Smooth muscle cell (in vitro differentiated cells): ENCODE data around the gene ATP5PD. TPM values are rescaled to one million over a fixed set of nuclear protein-coding genes. Genes with fewer than 3 reads are reported as not detected.
A peak's percentile ranks its signal among the peaks of the same experiment; 100 is the strongest.

ENCODE experiments used
- DNase-seq: peaks from one replicate; lab custom pipeline; 2025; ENCODE audit not compliant: unreplicated experiment; lab: John Stamatoyannopoulos, UW
- H2AFZ ChIP-seq: fragments of 200-600 bp; sonication (generic); 2 replicates; pipeline ENCODE4 v1.6.0; 2016; ENCODE audit warnings: antibody characterized with exemption, low read depth, mild to moderate bottlenecking
- H3F3A ChIP-seq: fragments of 200-600 bp; sonication (generic); 2 replicates; pipeline ENCODE4 v1.6.0; 2017; ENCODE audit warnings: antibody characterized with exemption, low read depth
- H3K27ac ChIP-seq: fragments of 200-600 bp; sonication (generic); 2 replicates; pipeline ENCODE4 v1.5.1; 2016; ENCODE audit warnings: low read depth, mild to moderate bottlenecking
- H3K27me3 ChIP-seq: fragments of 200-600 bp; sonication (generic); 2 replicates; pipeline ENCODE4 v1.6.1; 2016; ENCODE audit warnings: low read depth, mild to moderate bottlenecking
- H3K36me3 ChIP-seq: fragments of 200-600 bp; sonication (generic); 2 replicates; pipeline ENCODE4 v1.5.1; 2016; ENCODE audit warnings: low read depth
- H3K4me1 ChIP-seq: fragments of 200-600 bp; sonication (generic); 2 replicates; pipeline ENCODE4 v1.5.1; 2016; ENCODE audit warnings: low read depth
- H3K4me2 ChIP-seq: fragments of 200-600 bp; sonication (generic); 2 replicates; pipeline ENCODE4 v1.6.0; 2016; ENCODE audit warnings: mild to moderate bottlenecking
- H3K4me3 ChIP-seq: fragments of 200-600 bp; sonication (generic); 2 replicates; pipeline ENCODE4 v1.5.1; 2016; ENCODE audit warnings: mild to moderate bottlenecking
- H3K79me2 ChIP-seq: fragments of 200-600 bp; sonication (generic); 2 replicates; pipeline ENCODE4 v1.6.0; 2016; ENCODE audit warnings: low read depth, mild to moderate bottlenecking
- H3K9ac ChIP-seq: fragments of 200-600 bp; sonication (generic); 2 replicates; pipeline ENCODE4 v1.6.0; 2016; ENCODE audit warnings: low read depth
- H3K9me3 ChIP-seq: fragments of 200-600 bp; sonication (generic); replicated peaks from 2 replicates; pipeline ENCODE4 v1.5.1; 2016; ENCODE audit warnings: low read depth
- H4K20me1 ChIP-seq: fragments of 200-600 bp; sonication (generic); 2 replicates; pipeline ENCODE4 v1.6.0; 2016; ENCODE audit warnings: low read depth
- WGBS: methylation state at CpG from one replicate; pipeline ENCODE4 v1.1.7; 2016; ENCODE audit warnings: low lambda C conversion rate; 5-methylcytosine and 5-hydroxymethylcytosine counted together
- polyA plus RNA-seq: library from polyadenylated mRNA; unstranded; fragments of >200 nt; fragmentation: Nextera tagmentation; extraction: Ambion mirVana; gene quantifications from 2 replicates; pipeline ENCODE4 v1.2.1, GENCODE V29; 2016
- total RNA-seq: library from RNA; depleted of rRNA; stranded (reverse); fragments of >200 nt; gene quantifications from 2 replicates; pipeline ENCODE4 v1.2.3, GENCODE V29; 2014
- TF ChIP-seq, protein P1 (sequence below): fragments of 200-600 bp; sonication (generic); IDR thresholded peaks from 2 replicates; pipeline ENCODE4 v1.5.1; 2017; ENCODE audit warnings: borderline replicate concordance, mild to moderate bottlenecking, antibody characterized with exemption; ENCODE audit not compliant: insufficient read depth, poor library complexity, severe bottlenecking

The ATP5PD gene
- total and polyA plus RNA-seq, 2 experiments from 2014 or later: 309 to 318 TPM

DNA sequence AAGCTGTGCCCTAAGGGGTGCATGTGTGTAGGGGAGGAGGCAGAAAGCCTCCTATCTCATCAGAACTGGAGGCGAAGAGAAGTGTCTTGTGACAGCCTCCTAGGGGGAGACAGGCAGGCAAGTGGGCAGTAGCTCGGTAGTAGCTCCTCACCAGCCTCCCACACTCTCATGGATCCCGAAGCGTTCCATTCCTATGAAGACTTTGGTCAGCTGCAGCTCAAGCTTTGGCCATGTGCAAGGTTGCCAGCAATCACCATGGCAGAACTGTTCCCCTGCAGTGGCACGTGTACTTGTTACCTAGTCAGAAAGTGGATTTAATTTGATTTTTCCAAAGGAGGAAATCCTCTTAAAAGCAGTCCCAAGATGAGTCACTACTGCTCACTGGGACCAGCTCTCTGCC, 27.6 kb downstream of the ATP5PD start:
- Histone ChIP-seq H4K20me1 (no peaks in the 10 kb centered on the region), H3K27me3 (no peaks in the 10 kb centered on the region), H3K27ac (no peak overlapping the region), H3F3A (no peaks in the 10 kb centered on the region), H3K79me2 (peaks cover 6% of the 10 kb centered on the region), H3K36me3 (peaks cover 3% of the 10 kb centered on the region), H3K9me3 (no peaks in the 10 kb centered on the region), H2AFZ (no peak overlapping the region), H3K4me1 (no peaks in the 10 kb centered on the region), H3K4me3 (no peak overlapping the region), H3K9ac (no peak overlapping the region), H3K4me2 (no peak overlapping the region)
- DNase-seq: no peak
- TF ChIP-seq, protein P1, sequence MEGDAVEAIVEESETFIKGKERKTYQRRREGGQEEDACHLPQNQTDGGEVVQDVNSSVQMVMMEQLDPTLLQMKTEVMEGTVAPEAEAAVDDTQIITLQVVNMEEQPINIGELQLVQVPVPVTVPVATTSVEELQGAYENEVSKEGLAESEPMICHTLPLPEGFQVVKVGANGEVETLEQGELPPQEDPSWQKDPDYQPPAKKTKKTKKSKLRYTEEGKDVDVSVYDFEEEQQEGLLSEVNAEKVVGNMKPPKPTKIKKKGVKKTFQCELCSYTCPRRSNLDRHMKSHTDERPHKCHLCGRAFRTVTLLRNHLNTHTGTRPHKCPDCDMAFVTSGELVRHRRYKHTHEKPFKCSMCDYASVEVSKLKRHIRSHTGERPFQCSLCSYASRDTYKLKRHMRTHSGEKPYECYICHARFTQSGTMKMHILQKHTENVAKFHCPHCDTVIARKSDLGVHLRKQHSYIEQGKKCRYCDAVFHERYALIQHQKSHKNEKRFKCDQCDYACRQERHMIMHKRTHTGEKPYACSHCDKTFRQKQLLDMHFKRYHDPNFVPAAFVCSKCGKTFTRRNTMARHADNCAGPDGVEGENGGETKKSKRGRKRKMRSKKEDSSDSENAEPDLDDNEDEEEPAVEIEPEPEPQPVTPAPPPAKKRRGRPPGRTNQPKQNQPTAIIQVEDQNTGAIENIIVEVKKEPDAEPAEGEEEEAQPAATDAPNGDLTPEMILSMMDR: no peak
- WGBS: 92% methylated on average over 5 of the region's 5 CpGs

DNA sequence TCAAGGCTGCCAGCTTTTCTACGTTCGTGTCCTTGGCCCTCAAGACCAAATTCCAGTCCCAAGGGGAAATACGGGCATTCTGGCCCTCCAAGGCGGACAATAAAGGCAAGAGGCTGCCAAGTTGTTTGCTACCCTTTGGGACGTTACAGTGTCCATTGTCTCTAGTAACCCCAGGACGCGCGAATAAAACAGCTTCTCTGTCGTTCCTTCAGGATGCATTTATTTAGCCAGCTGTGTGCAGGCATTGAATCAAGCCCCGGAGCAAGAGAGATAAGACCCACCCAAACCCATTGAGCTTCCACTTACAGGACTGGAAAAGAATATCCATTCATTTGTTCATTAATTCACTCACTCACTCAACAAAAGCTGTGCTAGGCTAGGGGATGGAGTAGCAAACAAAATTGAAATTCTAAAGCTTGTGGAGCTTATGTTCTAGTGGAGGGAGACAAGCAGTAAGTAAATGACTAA, 33.6 kb downstream of the ATP5PD start:
- Histone ChIP-seq H3F3A (peaks cover 24% of the 10 kb centered on the region), H3K9ac (peak overlapping the region; percentile 76), H4K20me1 (no peaks in the 10 kb centered on the region), H3K27me3 (no peaks in the 10 kb centered on the region), H3K4me1 (peaks cover 16% of the 10 kb centered on the region), H3K4me3 (peak overlapping the region; percentile 71), H3K27ac (peak overlapping the region; percentile 74), H3K79me2 (peaks cover 12% of the 10 kb centered on the region), H3K4me2 (peak overlapping the region; percentile 91), H3K36me3 (no peaks in the 10 kb centered on the region), H2AFZ (peak overlapping the region; percentile 80), H3K9me3 (no peaks in the 10 kb centered on the region)
- TF ChIP-seq, protein P1: no peak
- WGBS: 2% methylated on average over 10 of the region's 10 CpGs
- DNase-seq: no peak

DNA sequence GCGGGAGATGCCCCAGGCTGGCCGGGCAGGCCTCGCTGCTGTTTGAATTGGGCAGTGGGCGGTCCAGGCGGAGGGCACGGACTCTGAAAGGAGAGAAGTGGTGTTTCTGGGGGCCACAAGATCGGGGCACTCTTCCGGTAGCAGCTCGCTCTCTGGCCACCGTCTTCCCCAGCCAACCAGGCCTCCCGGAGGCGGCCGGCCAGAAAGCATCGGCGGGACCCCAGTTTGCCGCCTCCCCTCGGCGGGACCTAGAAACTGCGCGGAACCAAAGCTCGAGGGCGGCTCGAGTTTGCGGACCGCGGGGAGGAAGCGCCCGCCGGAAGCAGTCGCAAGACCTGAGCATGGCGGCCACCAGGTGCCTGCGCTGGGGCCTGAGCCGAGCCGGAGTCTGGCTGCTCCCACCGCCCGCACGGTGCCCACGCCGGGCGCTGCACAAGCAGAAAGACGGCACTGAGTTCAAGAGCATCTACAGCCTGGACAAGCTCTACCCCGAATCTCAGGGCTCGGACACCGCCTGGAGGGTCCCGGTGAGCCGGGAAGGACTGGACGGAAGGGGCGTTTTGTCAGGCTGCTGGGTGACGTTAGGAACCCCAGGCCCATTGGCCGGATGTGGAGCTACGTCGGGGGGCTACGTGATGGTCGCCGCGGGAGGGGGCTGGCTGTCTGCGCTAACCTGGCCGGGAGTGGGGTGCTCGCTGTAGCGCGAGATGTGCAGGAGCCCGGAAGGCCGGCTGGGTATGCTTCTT, 34.2 kb downstream of the ATP5PD start, which contains the start of gene MRPL58:
Gene MRPL58, plus strand, starts transcription at position 325 of the 746 bp plus-strand sequence. Its CDS starts 17 bp downstream, at position 342.
- H3K27ac ChIP-seq: peak within 1 kb of the TSS; percentile 74
- H3K9ac ChIP-seq: peak within 1 kb of the TSS; percentile 76
- H3K27me3 ChIP-seq: no peaks in the 10 kb centered on the region
- H3K36me3 ChIP-seq: no peaks in the 10 kb centered on the region
- peaks cover 16% of the 10 kb centered on the region for H3K4me1 ChIP-seq
- peak within 1 kb of the TSS; percentile 71 for H3K4me3 ChIP-seq
- TF ChIP-seq, protein P1: peak; percentile 42
- H4K20me1 ChIP-seq: no peaks in the 10 kb centered on the region
- 2% methylated on average over 62 of the region's 63 CpGs for WGBS
- peak within 1 kb of the TSS; percentile 91 for H3K4me2 ChIP-seq
- H2AFZ ChIP-seq: peak within 1 kb of the TSS; percentile 80
- peaks cover 12% of the 10 kb centered on the region for H3K79me2 ChIP-seq
- H3K9me3 ChIP-seq: no peaks in the 10 kb centered on the region
- peaks cover 24% of the 10 kb centered on the region for H3F3A ChIP-seq
- DNase-seq: peak; percentile 59

DNA sequence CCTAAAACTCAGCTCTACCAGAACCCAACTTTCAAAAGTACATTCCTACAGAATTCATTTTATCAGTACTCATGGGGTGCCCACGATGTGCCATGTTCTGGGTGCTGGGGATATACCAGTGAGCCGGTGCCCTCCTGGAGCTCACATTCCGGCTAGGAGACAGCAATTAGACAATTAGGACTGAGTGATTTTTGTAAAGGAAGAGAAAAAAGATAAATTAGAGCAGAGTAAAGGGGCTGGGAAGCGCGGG, 34.7 kb downstream of the ATP5PD start:
- Histone ChIP-seq H3K4me2 (peak overlapping the region; percentile 91), H3K79me2 (peaks cover 12% of the 10 kb centered on the region), H4K20me1 (no peaks in the 10 kb centered on the region), H3K27me3 (no peaks in the 10 kb centered on the region), H3K36me3 (no peaks in the 10 kb centered on the region), H3K4me3 (peak overlapping the region; percentile 71), H3K27ac (peak overlapping the region; percentile 74), H2AFZ (peak overlapping the region; percentile 80), H3F3A (peaks cover 24% of the 10 kb centered on the region), H3K4me1 (peaks cover 16% of the 10 kb centered on the region), H3K9ac (peak overlapping the region; percentile 76), H3K9me3 (no peaks in the 10 kb centered on the region)
- DNase-seq: no peak
- WGBS: 45% methylated on average over 5 of the region's 5 CpGs
- TF ChIP-seq, protein P1: no peak
